ENCODE data around the gene TOP3B. TPM values are rescaled to one million over a fixed set of nuclear protein-coding genes. Genes with fewer than 3 reads are reported as not detected.

The TOP3B gene
- total RNA-seq, 1 experiment from 2014 or later = 68.6 TPM

DNA sequence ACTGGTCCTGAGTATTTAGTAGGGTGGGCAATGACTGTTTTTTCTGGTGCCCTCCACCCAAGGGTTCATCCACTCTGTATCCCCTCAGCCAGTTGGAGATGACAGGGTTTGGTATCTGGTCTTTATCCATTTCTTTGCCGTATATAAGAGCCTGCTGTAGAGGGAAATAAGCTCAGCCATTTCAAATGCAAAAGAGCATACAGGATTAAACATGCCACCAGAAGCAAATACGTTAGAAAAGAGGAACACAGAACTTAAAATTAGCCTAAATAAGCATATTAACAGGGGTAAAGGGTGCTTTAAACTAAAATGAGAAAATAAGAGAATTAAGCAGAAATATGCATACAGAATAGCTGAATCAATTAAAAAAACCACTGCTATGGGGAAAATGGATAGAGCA is 27.8 kb upstream of the TOP3B start (continued):
- TF ChIP-seq, protein P1, sequence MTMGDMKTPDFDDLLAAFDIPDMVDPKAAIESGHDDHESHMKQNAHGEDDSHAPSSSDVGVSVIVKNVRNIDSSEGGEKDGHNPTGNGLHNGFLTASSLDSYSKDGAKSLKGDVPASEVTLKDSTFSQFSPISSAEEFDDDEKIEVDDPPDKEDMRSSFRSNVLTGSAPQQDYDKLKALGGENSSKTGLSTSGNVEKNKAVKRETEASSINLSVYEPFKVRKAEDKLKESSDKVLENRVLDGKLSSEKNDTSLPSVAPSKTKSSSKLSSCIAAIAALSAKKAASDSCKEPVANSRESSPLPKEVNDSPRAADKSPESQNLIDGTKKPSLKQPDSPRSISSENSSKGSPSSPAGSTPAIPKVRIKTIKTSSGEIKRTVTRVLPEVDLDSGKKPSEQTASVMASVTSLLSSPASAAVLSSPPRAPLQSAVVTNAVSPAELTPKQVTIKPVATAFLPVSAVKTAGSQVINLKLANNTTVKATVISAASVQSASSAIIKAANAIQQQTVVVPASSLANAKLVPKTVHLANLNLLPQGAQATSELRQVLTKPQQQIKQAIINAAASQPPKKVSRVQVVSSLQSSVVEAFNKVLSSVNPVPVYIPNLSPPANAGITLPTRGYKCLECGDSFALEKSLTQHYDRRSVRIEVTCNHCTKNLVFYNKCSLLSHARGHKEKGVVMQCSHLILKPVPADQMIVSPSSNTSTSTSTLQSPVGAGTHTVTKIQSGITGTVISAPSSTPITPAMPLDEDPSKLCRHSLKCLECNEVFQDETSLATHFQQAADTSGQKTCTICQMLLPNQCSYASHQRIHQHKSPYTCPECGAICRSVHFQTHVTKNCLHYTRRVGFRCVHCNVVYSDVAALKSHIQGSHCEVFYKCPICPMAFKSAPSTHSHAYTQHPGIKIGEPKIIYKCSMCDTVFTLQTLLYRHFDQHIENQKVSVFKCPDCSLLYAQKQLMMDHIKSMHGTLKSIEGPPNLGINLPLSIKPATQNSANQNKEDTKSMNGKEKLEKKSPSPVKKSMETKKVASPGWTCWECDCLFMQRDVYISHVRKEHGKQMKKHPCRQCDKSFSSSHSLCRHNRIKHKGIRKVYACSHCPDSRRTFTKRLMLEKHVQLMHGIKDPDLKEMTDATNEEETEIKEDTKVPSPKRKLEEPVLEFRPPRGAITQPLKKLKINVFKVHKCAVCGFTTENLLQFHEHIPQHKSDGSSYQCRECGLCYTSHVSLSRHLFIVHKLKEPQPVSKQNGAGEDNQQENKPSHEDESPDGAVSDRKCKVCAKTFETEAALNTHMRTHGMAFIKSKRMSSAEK (CRISPR knock-in tag; IDR thresholded peaks at IDR 0.05; ENCODE audit: borderline replicate concordance) = no peak
- no peak for TF ChIP-seq CREM (CRISPR knock-in tag; IDR thresholded peaks at IDR 0.05)
- TF ChIP-seq ZNF138 (CRISPR knock-in tag; conservative IDR thresholded peaks at IDR 0.05) = no peak
- TF ChIP-seq NFYB (CRISPR knock-in tag; conservative IDR thresholded peaks at IDR 0.05; ENCODE audit: low read depth) = no peak

DNA sequence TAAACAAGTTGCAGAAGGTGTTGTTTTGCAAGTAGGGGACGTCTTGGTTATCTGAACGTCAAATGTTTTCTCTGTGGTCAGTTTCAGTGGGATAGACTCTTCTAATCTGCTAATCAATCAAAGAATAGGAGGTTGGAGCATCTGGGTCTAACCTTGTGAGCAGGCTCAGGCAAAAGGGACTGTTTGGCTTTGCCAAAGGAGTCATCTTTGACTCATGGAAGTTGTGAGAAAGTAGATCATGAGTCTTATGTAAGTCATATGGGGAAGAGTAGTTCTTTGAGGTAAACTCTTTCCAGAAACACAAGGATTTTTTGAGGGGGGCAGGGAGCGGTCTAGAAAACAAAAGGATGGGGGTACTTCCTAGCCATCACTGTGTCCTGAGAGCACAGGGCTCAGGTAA is 27.1 kb upstream of the TOP3B start:
- POLR2A ChIA-PET = no interaction called here
- CTCF ChIA-PET = interaction anchor here (0.6 to 1.5 kb wide), 3 partner anchors 19 to 38 kb away, joined by 3 to 4 read pairs (median 4); no protein-coding TSS in a partner anchor
- Mint-ChIP-seq H3K27me3 (ENCODE audit: low read depth) (peaks cover 94% of the 10 kb centered on the region), H3K4me3 (no peak overlapping the region), H3K9me3 (peaks cover 7% of the 10 kb centered on the region), H3K4me1 (peaks cover 5% of the 10 kb centered on the region), H3K36me3 (no peaks in the 10 kb centered on the region), H3K27ac (no peak overlapping the region)
- no peak for ATAC-seq
- TF ChIP-seq SMAD3 (CRISPR knock-in tag; IDR thresholded peaks at IDR 0.05; ENCODE audit: borderline replicate concordance) (no peak), CREM (CRISPR knock-in tag; IDR thresholded peaks at IDR 0.05) (no peak)
- no peak for DNase-seq (ENCODE audit: low spot score)

DNA sequence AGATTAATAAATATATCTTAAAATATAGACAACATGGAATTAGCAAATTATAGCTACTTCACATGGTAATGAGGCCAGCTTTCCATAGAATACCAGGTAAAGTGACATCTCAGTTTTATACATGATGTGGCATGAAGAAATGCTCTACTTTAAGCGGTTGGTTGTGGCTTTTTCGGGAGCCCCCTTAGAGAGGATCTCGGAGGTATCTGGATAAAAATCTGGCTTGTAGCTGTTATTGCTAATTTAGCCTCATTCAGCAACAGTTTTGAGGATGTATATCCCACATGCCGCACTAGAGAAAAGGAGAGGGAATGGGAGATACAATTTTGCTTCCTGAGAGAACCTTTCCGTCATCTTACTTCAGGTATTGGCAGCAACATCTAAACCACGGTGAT is 24.0 kb upstream of the TOP3B start:
- TF ChIP-seq, protein P2, sequence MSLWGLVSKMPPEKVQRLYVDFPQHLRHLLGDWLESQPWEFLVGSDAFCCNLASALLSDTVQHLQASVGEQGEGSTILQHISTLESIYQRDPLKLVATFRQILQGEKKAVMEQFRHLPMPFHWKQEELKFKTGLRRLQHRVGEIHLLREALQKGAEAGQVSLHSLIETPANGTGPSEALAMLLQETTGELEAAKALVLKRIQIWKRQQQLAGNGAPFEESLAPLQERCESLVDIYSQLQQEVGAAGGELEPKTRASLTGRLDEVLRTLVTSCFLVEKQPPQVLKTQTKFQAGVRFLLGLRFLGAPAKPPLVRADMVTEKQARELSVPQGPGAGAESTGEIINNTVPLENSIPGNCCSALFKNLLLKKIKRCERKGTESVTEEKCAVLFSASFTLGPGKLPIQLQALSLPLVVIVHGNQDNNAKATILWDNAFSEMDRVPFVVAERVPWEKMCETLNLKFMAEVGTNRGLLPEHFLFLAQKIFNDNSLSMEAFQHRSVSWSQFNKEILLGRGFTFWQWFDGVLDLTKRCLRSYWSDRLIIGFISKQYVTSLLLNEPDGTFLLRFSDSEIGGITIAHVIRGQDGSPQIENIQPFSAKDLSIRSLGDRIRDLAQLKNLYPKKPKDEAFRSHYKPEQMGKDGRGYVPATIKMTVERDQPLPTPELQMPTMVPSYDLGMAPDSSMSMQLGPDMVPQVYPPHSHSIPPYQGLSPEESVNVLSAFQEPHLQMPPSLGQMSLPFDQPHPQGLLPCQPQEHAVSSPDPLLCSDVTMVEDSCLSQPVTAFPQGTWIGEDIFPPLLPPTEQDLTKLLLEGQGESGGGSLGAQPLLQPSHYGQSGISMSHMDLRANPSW (CRISPR knock-in tag; conservative IDR thresholded peaks at IDR 0.05; ENCODE audit: low read depth) = no peak
- no peak for TF ChIP-seq EMX1 (CRISPR knock-in tag; IDR thresholded peaks at IDR 0.05)
- no peak for TF ChIP-seq ZNF423 (CRISPR knock-in tag; IDR thresholded peaks at IDR 0.05)
- TF ChIP-seq, protein P3, sequence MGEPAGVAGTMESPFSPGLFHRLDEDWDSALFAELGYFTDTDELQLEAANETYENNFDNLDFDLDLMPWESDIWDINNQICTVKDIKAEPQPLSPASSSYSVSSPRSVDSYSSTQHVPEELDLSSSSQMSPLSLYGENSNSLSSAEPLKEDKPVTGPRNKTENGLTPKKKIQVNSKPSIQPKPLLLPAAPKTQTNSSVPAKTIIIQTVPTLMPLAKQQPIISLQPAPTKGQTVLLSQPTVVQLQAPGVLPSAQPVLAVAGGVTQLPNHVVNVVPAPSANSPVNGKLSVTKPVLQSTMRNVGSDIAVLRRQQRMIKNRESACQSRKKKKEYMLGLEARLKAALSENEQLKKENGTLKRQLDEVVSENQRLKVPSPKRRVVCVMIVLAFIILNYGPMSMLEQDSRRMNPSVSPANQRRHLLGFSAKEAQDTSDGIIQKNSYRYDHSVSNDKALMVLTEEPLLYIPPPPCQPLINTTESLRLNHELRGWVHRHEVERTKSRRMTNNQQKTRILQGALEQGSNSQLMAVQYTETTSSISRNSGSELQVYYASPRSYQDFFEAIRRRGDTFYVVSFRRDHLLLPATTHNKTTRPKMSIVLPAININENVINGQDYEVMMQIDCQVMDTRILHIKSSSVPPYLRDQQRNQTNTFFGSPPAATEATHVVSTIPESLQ (CRISPR knock-in tag; IDR thresholded peaks at IDR 0.05) = no peak
- H3K4me3 Mint-ChIP-seq = no peak overlapping the region
- peaks cover 5% of the 10 kb centered on the region for H3K4me1 Mint-ChIP-seq
- no peak overlapping the region for H3K27ac Mint-ChIP-seq
- ChIA-PET CTCF (interaction anchor here (1.2 to 1.8 kb wide), 5 partner anchors 16 to 67 kb away, joined by 3 to 8 read pairs (median 6); no protein-coding TSS in a partner anchor), POLR2A (no interaction called here)
- no peaks in the 10 kb centered on the region for H3K36me3 Mint-ChIP-seq
- H3K9me3 Mint-ChIP-seq = peaks cover 4% of the 10 kb centered on the region
- DNase-seq (ENCODE audit: low spot score) = no peak
- H3K27me3 Mint-ChIP-seq (ENCODE audit: low read depth) = peaks cover 98% of the 10 kb centered on the region
- no peak for ATAC-seq

DNA sequence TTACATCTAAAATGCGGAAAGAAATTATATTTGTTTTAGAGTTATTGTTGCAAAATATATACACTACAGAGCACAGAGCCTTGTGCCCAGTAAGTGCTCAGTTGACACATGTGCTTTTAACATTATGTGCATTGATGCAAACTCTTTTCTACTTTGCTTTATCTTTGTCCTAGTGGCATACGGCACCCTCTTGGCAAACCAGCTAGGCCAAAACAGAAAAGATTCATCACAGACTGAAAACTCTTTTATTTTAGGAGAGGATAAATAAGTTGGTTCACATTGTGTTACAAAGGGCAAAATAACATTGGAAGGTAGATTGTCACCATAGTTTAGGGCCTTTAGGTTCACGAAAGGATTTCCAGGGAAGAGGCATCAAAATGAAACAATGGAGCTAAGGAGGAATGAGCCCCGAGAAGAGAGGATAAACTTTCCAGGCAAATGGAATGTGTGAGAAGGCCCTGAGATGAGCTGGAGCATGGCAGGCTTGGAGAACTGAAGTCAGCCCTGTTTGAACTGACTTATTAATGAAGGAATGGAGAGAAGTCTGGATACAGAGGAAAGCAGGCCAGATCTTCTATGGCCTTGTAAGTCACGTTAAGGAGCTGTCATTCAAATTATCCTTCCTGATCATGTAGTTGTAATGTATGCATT is 23.5 kb upstream of the TOP3B start:
- Mint-ChIP-seq H3K4me1 (peaks cover 5% of the 10 kb centered on the region), H3K4me3 (no peak overlapping the region), H3K27me3 (ENCODE audit: low read depth) (peaks cover 98% of the 10 kb centered on the region), H3K36me3 (no peaks in the 10 kb centered on the region), H3K9me3 (peaks cover 4% of the 10 kb centered on the region), H3K27ac (no peak overlapping the region)
- DNase-seq (ENCODE audit: low spot score) = no peak
- ChIA-PET CTCF (interaction anchor here (1.2 to 1.8 kb wide), 5 partner anchors 15 to 67 kb away, joined by 3 to 8 read pairs (median 6); no protein-coding TSS in a partner anchor), POLR2A (no interaction called here)
- TF ChIP-seq, protein P4, sequence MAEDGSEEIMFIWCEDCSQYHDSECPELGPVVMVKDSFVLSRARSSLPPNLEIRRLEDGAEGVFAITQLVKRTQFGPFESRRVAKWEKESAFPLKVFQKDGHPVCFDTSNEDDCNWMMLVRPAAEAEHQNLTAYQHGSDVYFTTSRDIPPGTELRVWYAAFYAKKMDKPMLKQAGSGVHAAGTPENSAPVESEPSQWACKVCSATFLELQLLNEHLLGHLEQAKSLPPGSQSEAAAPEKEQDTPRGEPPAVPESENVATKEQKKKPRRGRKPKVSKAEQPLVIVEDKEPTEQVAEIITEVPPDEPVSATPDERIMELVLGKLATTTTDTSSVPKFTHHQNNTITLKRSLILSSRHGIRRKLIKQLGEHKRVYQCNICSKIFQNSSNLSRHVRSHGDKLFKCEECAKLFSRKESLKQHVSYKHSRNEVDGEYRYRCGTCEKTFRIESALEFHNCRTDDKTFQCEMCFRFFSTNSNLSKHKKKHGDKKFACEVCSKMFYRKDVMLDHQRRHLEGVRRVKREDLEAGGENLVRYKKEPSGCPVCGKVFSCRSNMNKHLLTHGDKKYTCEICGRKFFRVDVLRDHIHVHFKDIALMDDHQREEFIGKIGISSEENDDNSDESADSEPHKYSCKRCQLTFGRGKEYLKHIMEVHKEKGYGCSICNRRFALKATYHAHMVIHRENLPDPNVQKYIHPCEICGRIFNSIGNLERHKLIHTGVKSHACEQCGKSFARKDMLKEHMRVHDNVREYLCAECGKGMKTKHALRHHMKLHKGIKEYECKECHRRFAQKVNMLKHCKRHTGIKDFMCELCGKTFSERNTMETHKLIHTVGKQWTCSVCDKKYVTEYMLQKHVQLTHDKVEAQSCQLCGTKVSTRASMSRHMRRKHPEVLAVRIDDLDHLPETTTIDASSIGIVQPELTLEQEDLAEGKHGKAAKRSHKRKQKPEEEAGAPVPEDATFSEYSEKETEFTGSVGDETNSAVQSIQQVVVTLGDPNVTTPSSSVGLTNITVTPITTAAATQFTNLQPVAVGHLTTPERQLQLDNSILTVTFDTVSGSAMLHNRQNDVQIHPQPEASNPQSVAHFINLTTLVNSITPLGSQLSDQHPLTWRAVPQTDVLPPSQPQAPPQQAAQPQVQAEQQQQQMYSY (CRISPR knock-in tag; IDR thresholded peaks at IDR 0.05) = no peak
- no peak for TF ChIP-seq MXD4 (CRISPR knock-in tag; IDR thresholded peaks at IDR 0.05; ENCODE audit: borderline replicate concordance)
- no peak for TF ChIP-seq FOXP1 (CRISPR knock-in tag; IDR thresholded peaks at IDR 0.05; ENCODE audit: borderline replicate concordance)
- TF ChIP-seq, protein P5, sequence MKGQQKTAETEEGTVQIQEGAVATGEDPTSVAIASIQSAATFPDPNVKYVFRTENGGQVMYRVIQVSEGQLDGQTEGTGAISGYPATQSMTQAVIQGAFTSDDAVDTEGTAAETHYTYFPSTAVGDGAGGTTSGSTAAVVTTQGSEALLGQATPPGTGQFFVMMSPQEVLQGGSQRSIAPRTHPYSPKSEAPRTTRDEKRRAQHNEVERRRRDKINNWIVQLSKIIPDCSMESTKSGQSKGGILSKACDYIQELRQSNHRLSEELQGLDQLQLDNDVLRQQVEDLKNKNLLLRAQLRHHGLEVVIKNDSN (CRISPR knock-in tag; IDR thresholded peaks at IDR 0.05) = no peak
- no peak for TF ChIP-seq SP1 (CRISPR knock-in tag; conservative IDR thresholded peaks at IDR 0.05)
- no peak for TF ChIP-seq HMGA2 (CRISPR knock-in tag; IDR thresholded peaks at IDR 0.05)
- no peak for TF ChIP-seq ATF1 (CRISPR knock-in tag; IDR thresholded peaks at IDR 0.05)
- ATAC-seq = no peak
